GM12865 (cell line): Measurements from ENCODE around the gene DROSHA.
"Not testable (repeated sequence)": the region's sequence is repeated elsewhere in the genome, so short reads cannot be mapped to it uniquely, and the experiment has no call there.

ENCODE experiments used
- DNase-seq: peaks from one replicate; pipeline ENCODE4 v3.0.0; 2010; ENCODE audit warnings: low read depth
- H3K4me3 ChIP-seq: 2 replicates; pipeline ENCODE4 v1.5.1; 2011; ENCODE audit warnings: mild to moderate bottlenecking, low read depth, low read length, control low read depth
- TF ChIP-seq, protein P1 (sequence below): IDR thresholded peaks from 2 replicates; pipeline ENCODE4 v1.5.1; 2011; ENCODE audit warnings: low read length, control low read depth, low read depth, inconsistent platforms; ENCODE audit not compliant: insufficient read depth; ENCODE audit errors: missing control alignments

Gene DROSHA

DNA sequence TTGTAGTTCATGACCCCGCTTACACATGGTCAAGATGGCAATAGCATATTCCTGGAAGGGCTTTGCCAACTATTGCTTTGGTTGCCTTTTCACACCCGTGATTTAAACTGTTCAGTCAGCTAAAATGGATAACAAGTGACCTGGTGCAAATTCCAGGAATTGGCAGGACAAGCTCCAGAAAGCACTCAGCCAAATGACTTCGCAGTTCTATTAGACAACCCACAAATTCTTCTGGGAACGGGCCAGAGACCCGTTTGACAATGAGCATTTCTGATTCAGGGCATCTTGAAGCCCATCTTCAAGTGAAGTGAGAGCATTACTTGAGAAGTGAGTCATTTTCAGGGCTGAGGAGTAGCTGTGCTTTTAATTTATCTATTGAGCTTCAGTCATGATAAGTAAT is 165.0 kb downstream of the DROSHA start:
- TF ChIP-seq, protein P1, sequence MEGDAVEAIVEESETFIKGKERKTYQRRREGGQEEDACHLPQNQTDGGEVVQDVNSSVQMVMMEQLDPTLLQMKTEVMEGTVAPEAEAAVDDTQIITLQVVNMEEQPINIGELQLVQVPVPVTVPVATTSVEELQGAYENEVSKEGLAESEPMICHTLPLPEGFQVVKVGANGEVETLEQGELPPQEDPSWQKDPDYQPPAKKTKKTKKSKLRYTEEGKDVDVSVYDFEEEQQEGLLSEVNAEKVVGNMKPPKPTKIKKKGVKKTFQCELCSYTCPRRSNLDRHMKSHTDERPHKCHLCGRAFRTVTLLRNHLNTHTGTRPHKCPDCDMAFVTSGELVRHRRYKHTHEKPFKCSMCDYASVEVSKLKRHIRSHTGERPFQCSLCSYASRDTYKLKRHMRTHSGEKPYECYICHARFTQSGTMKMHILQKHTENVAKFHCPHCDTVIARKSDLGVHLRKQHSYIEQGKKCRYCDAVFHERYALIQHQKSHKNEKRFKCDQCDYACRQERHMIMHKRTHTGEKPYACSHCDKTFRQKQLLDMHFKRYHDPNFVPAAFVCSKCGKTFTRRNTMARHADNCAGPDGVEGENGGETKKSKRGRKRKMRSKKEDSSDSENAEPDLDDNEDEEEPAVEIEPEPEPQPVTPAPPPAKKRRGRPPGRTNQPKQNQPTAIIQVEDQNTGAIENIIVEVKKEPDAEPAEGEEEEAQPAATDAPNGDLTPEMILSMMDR: no peak
- DNase-seq: no peak
- no peak overlapping the region for H3K4me3 ChIP-seq

DNA sequence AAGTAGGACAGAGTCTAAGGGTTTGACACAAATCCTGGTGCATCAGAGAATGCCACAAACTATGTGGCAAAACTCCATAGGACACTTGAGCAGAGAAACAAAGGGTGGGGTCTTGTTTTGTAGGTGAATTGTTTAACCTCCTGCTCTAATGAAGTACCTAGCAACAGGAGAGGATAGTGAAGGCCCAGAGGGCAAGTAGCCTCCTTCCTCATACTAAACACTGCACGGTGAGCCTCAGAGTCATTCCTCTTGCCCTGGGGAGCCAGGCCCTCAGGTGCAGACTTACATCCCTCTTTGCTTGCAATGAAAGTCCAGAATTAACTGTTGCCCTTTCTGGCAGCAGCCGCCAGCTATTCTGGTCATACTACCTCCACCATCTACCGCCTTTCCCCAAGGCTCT is 166.1 kb downstream of the DROSHA start:
- H3K4me3 ChIP-seq: no peak overlapping the region
- TF ChIP-seq, protein P1: no peak
- no peak for DNase-seq

DNA sequence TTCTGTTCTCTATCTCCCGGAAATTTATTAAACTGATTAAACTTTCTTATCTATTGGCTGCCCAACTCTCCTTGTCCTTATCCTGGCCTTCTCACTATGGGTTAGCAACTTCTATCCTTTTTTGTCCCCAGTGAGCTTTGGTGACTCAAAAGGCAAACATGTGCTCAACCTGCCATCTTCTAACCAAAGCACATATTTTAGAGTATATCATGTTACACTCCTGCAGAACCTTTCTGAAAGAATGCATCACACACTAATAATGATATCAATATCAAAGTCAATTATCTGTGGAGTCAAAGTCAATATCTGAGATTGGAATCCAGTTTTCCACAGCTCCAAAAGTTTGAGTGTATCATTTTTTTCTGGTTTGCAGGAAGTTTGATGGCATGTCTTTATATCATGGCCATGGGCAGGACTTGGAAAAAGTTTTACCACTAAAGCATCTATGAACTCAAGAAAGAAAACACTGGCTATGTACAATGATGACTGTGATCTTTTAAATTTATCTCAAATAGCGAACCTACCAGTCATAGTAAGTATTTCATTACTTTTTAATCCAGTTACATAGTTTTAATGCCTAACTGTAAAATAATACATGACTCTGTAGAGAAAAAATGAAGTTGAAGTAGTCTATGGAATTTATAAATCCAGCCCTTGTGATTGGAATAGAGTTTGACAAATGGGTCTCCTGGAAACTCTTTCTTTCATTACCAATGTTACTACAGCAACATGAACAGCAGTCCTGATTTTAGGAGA is 166.8 kb downstream of the DROSHA start:
- H3K4me3 ChIP-seq: no peak overlapping the region
- TF ChIP-seq, protein P1: no peak
- no peak for DNase-seq

DNA sequence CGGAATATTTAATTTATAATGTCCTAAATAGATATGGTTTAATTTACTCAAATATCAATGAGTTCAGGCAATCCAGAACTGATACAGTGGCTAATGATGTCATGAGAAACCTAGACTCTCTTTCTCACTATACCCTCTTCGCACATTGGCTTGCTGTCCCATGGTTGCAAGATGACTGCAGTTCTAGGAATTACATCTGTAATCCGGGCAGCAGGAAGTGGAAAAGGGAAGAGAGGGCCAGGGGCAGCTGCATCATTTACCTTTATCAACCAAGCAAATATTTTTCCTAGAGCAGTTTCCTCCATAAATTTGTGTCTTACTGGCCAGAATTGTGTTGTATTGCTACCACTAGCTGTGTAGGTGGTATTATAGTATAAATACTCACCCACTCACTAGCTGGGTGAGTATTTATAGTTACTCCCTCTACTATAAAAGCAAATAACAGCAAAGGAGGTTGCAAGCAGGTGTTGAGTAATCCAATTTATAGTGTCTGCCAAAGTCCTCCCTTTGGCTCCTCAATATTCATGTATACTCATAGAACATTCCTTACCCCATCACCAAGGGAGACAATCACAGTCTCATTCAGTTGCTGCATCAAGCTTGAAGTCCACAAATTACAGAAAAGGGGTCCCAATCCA is 168.8 kb downstream of the DROSHA start:
- no peak for DNase-seq
- TF ChIP-seq, protein P1: no peak
- H3K4me3 ChIP-seq: no peak overlapping the region

DNA sequence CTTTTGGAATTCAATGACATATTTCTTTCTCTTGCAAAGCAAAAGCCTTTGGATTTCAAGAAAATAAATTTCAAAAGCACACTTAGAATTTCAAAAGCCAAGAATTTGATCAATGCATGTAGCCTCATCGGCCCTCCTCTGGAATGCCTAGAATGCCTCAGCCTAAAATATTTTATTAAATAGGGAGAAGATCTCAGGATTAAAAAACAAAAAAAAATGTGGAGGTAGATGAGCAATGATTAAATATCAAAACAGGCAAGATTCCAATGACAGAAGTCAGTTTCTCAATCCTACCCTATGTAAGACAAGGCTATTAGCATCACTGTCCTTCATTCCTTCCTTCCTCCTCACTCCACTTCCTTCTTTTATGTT is 169.4 kb downstream of the DROSHA start:
- TF ChIP-seq, protein P1: no peak
- H3K4me3 ChIP-seq: no peak overlapping the region
- no peak for DNase-seq

DNA sequence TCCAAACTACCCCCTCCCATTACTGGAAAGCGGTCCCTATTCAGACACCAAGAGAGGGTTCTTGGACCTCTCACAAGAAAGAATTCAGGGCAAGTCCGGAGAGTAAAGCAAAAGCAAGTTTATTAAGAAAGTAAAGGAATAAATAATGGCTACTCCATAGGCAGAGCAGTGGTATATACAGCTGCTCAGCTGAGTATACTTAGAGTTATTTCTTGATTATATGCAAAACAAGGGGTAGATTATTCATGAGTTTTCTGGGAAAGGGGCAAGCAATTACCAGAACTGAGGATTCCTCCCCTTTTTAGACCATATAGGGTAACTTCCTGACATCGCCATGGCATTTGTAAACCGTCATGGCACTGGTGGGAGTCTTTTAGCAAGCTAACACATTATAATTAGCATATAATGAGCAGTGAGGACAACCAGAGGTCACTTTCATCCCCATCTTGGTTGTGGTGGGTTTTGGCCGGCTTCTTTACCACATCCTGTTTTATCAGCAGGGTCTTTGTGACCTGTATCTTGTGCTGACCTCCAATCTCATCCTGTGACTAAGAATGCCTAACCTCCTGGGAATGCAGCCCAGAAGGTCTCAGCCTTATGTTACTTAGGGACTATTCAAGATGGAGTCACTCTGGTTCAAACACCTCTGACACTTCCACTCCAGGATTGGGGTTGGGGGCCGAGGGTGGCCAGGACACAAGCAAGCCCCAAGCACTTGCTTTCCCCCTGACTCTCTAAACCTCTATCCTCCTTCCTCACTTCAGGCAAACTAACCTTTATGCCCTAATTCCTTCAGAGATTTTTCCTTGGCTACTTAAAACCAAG is 170.0 kb downstream of the DROSHA start:
- H3K4me3 ChIP-seq: not testable (repeated sequence)

DNA sequence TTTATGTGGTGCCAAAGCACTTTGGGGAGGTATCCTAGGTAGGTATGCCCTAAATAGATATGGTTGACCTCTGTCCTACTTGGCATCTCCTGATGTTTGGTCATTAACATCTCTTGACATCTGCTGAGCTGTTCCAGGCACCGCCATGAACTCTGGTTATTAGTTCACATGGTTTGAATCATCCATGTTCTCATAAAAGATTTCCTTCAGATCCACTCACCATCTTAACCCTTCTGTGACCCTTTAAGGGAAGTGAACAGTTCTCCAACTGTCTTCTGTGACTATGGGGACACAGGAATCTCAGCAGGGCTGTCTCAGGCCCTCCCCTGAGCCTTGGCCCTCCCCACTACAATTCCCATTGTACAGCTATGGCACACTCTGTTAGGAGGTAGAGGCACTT is 170.7 kb downstream of the DROSHA start:
- H3K4me3 ChIP-seq: no peak overlapping the region
- no peak for DNase-seq
- TF ChIP-seq, protein P1: no peak

More for the DNA sequence above, 170.0 kb downstream of the DROSHA start:
- not testable (repeated sequence) for DNase-seq
